Measurements from ENCODE around the gene PCDHB5.
"Not testable (repeated sequence)": the region's sequence is repeated elsewhere in the genome, so short reads cannot be mapped to it uniquely, and the experiment has no call there.

PCDHB5 gene

GRCh38 chr5:141135030-141135717, at the start of gene PCDHB5:
PCDHB5 (plus strand) TSS chr5:141135206; CDS start chr5:141135435, 229 bp downstream.
- H3K9me3 ChIP-seq (replicated peaks in 1 of 11) = peaks cover 32 to 50% (median 44%) of the 10 kb centered on the region in 11 experiments
- no peak within 1 kb of the TSS for H3K27ac ChIP-seq
- H4K20me1 ChIP-seq = no peaks in the 10 kb centered on the region
- no peak within 1 kb of the TSS for H3K4me2 ChIP-seq
- no peak within 1 kb of the TSS for H3K9ac ChIP-seq
- TF ChIP-seq Cebpa-rat (IDR thresholded peaks at IDR 0.05) = no peak
- H3K36me3 ChIP-seq = no peaks in the 10 kb centered on the region
- no peaks in the 10 kb centered on the region for H3K4me1 ChIP-seq
- no peak within 1 kb of the TSS for H3K4me3 ChIP-seq
- no peaks in the 10 kb centered on the region for H3K27me3 ChIP-seq

GRCh38 chr5:141094481-141095262, 40.3 kb upstream of the PCDHB5 start, which contains the start of gene PCDHB2:
PCDHB2 (plus strand) TSS chr5:141094615; CDS start chr5:141094791, 176 bp downstream.
- TF ChIP-seq Cebpa-rat (IDR thresholded peaks at IDR 0.05) = no peak
- H3K36me3 ChIP-seq = no peaks in the 10 kb centered on the region
- no peak within 1 kb of the TSS for H3K9ac ChIP-seq
- peaks cover 15 to 28% (median 19%) of the 10 kb centered on the region in 11 experiments; a peak in 19 of 22 replicates for H3K9me3 ChIP-seq (replicated peaks in 1 of 11)
- H3K27me3 ChIP-seq = no peaks in the 10 kb centered on the region
- no peak within 1 kb of the TSS for H3K4me2 ChIP-seq
- H4K20me1 ChIP-seq = no peaks in the 10 kb centered on the region
- no peaks in the 10 kb centered on the region for H3K4me1 ChIP-seq
- H3K4me3 ChIP-seq = no peak within 1 kb of the TSS
- no peak within 1 kb of the TSS for H3K27ac ChIP-seq

- Histone ChIP-seq H3K4me2 (no peak overlapping the region), H3K9ac (no peak overlapping the region), H3K27me3 (no peaks in the 10 kb centered on the region), H3K4me1 (no peaks in the 10 kb centered on the region), H3K36me3 (no peaks in the 10 kb centered on the region), H3K27ac (no peak overlapping the region), H4K20me1 (no peaks in the 10 kb centered on the region), H3K4me3 (no peak overlapping the region), H3K9me3 (replicated peaks in 1 of 11) (peaks cover 16 to 31% (median 21%) of the 10 kb centered on the region in 11 experiments; a peak in 19 of 22 replicates)
- no peak for TF ChIP-seq Cebpa-rat (IDR thresholded peaks at IDR 0.05)
Observed at GRCh38 chr5:141095263-141095641, 39.8 kb upstream of the PCDHB5 start.

- H3K27ac ChIP-seq = not testable (repeated sequence)
- peaks cover 25 to 41% (median 31%) of the 10 kb centered on the region in 11 experiments; a peak in 21 of 22 replicates for H3K9me3 ChIP-seq (replicated peaks in 1 of 11)
Observed at GRCh38 chr5:141096181-141096580, 38.8 kb upstream of the PCDHB5 start.

GRCh38 chr5:141096586-141096985, 38.4 kb upstream of the PCDHB5 start:
- not testable (repeated sequence) for H4K20me1 ChIP-seq, H3K27me3 ChIP-seq, H3K27ac ChIP-seq, H3K4me3 ChIP-seq, H3K4me2 ChIP-seq, H3K9ac ChIP-seq, H3K4me1 ChIP-seq, H3K36me3 ChIP-seq
- H3K9me3 ChIP-seq (replicated peaks in 1 of 11) = peaks cover 29 to 45% (median 35%) of the 10 kb centered on the region in 11 experiments; a peak in 21 of 22 replicates

More at GRCh38 chr5:141096181-141096580, 38.8 kb upstream of the PCDHB5 start:
- not testable (repeated sequence) for H3K4me2 ChIP-seq, H3K9ac ChIP-seq, H3K4me1 ChIP-seq, H3K4me3 ChIP-seq, H3K36me3 ChIP-seq, H4K20me1 ChIP-seq, H3K27me3 ChIP-seq

- H3K27me3 ChIP-seq = no peaks in the 10 kb centered on the region
- peak within 1 kb of the TSS in 1 of 10 experiments; percentile 24; a peak in 1 of 20 replicates for H3K4me3 ChIP-seq
Observed at GRCh38 chr5:141100243-141100805, 34.7 kb upstream of the PCDHB5 start, which contains the start of gene PCDHB3. PCDHB3 (plus strand) TSS chr5:141100473; CDS start chr5:141100650, 177 bp downstream.

GRCh38 chr5:141101059-141101458, 33.9 kb upstream of the PCDHB5 start:
- peaks cover 21 to 39% (median 27%) of the 10 kb centered on the region in 11 experiments; a peak in 21 of 22 replicates for H3K9me3 ChIP-seq (replicated peaks in 1 of 11)
- H3K4me1 ChIP-seq = no peaks in the 10 kb centered on the region
- H3K27me3 ChIP-seq = no peaks in the 10 kb centered on the region
- TF ChIP-seq Cebpa-rat (IDR thresholded peaks at IDR 0.05) = no peak
- no peaks in the 10 kb centered on the region for H3K36me3 ChIP-seq
- H3K27ac ChIP-seq = no peak overlapping the region
- no peak overlapping the region for H3K4me2 ChIP-seq
- H4K20me1 ChIP-seq = no peaks in the 10 kb centered on the region
- H3K4me3 ChIP-seq = no peak overlapping the region
- no peak overlapping the region for H3K9ac ChIP-seq

More at GRCh38 chr5:141100243-141100805, 34.7 kb upstream of the PCDHB5 start, which contains the start of gene PCDHB3:
- Histone ChIP-seq H3K4me1 (no peaks in the 10 kb centered on the region), H3K4me2 (no peak within 1 kb of the TSS), H4K20me1 (no peaks in the 10 kb centered on the region), H3K27ac (no peak within 1 kb of the TSS), H3K9ac (no peak within 1 kb of the TSS), H3K36me3 (no peaks in the 10 kb centered on the region), H3K9me3 (replicated peaks in 1 of 11) (peaks cover 27 to 46% (median 35%) of the 10 kb centered on the region in 11 experiments; a peak in 21 of 22 replicates)
- no peak for TF ChIP-seq Cebpa-rat (IDR thresholded peaks at IDR 0.05)

GRCh38 chr5:141102070-141102469, 32.9 kb upstream of the PCDHB5 start:
- H3K4me1 ChIP-seq, H3K4me2 ChIP-seq, H4K20me1 ChIP-seq, H3K36me3 ChIP-seq, H3K27me3 ChIP-seq, H3K4me3 ChIP-seq, H3K9ac ChIP-seq, H3K27ac ChIP-seq: not testable (repeated sequence)
- H3K9me3 ChIP-seq (replicated peaks in 1 of 11) = peaks cover 21 to 34% (median 27%) of the 10 kb centered on the region in 11 experiments; a peak in 21 of 22 replicates

- not testable (repeated sequence) for H4K20me1 ChIP-seq, H3K27ac ChIP-seq, H3K9ac ChIP-seq, H3K27me3 ChIP-seq, H3K4me3 ChIP-seq, H3K36me3 ChIP-seq, H3K4me1 ChIP-seq, H3K4me2 ChIP-seq
- H3K9me3 ChIP-seq (replicated peaks in 1 of 11) = peaks cover 21 to 34% (median 27%) of the 10 kb centered on the region in 11 experiments; a peak in 21 of 22 replicates
Observed at GRCh38 chr5:141102471-141102870, 32.5 kb upstream of the PCDHB5 start.

Data from BLaER1 treated with 17β-estradiol and CSF1 and Interleukin-3, amounts not matched to agents 10 nM and 100 nM (cell line).